Pancreas (tissue), 10 donors: ENCODE results near the gene OPN1SW. TPM values are rescaled to one million over a fixed set of nuclear protein-coding genes. Genes with fewer than 3 reads are reported as not detected.

Experiments used
- ATAC-seq, 4 donors: fragments of 200-7000 bp; cut with Tn5 transposase; one replicate each; pipeline versions ENCODE4 v1.8.0 to v1.9.1; 2020; ENCODE audit warnings: mild to moderate bottlenecking in 4 of 4, moderate library complexity in 4 of 4
- DNase-seq, 6 donors: peaks; one replicate each; pipeline ENCODE4 v3.0.0-alpha.2; 2020
- FAIRE-seq: peaks from 2 replicates; lab custom pipeline; 2012; peaks lifted over from hg19 to GRCh38; lab: Jason Lieb, UNC
- H3K27ac ChIP-seq, 4 donors: fragments of 200-600 bp; sonication (generic); 1 replicate in 3 of 4; 2 replicates in 1 of 4; pipeline versions ENCODE4 v1.5.0 to v1.8.0; 2020
- H3K27me3 ChIP-seq, 4 donors: fragments of 200-600 bp; one replicate each; pipeline ENCODE4 v1.8.0; 2021
- H3K36me3 ChIP-seq, 3 donors: fragments of 200-600 bp; sonication (generic) in 1 of 3; one replicate each; pipeline versions ENCODE4 v1.5.0 to v1.8.0; 2020 to 2021
- H3K4me1 ChIP-seq, 3 donors: fragments of 200-600 bp; one replicate each; pipeline ENCODE4 v1.8.0; 2021
- H3K4me3 ChIP-seq, 4 donors: fragments of 200-600 bp; sonication (generic) in 2 of 4; one replicate each; pipeline versions ENCODE4 v1.5.0 to v1.8.0; 2020 to 2021
- H3K9me3 ChIP-seq, 4 donors: fragments of 200-600 bp; one replicate each; pipeline ENCODE4 v1.8.0; 2021
- CTCF ChIP-seq, 4 donors: fragments of 200-600 bp; sonication (generic) in 3 of 4; IDR thresholded peaks; one replicate each; pipeline versions ENCODE4 v1.5.0 to v1.8.0; 2021; ENCODE audit warnings: antibody characterized with exemption in 4 of 4
- WGBS, 2 donors: extraction: QIAGEN DNeasy Blood & Tissue Kit; methylation state at CpG; one replicate each; pipeline ENCODE4 v1.1.7; 2013; 5-methylcytosine and 5-hydroxymethylcytosine counted together
- intact Hi-C, 3 donors: fragments of 100-400 bp; cut with DNase I; formaldehyde crosslinking; loops; one replicate each; pipeline versions ENCODE4 v1.11.1 to v1.14.2; 2022
- polyA plus RNA-seq, 2 donors: library from polyadenylated mRNA; stranded (reverse); fragments of 200-250 nt; gene quantifications; one replicate each; pipeline ENCODE4 v1.2.3, GENCODE V29; 2013
- total RNA-seq, 6 donors: library from RNA; stranded (reverse); fragmentation: NEBNext Ultra II Directional in 4 of 6; extraction: Animal tissue kit (Norgen Biotek cat#: 25700) in 4 of 6; gene quantifications; one replicate each; pipeline versions ENCODE4 v1.2.1 to v1.2.4, GENCODE V29; 2021 to 2023
- donor health status: healthy with polysubstance abuse.
- donor health status: DM: no; HTN: no; CAD: no; lungs with moderate emphysema.
- donor health status: DM: no; HTN: no; CAD: no.
- donor health status: control.
- donor health status: control.
- donor health status: Bipolar disorder and iron deficiency.
- donor health status: DM: yes; HTN: yes; CAD: no.
- donor health status: DM: no; HTN: no; CAD: no.
- donor health status: DM: no; HTN: no; CAD: no.
- donor health status: DM: yes; HTN: yes; CAD: no.

Gene OPN1SW
- total and polyA plus RNA-seq, 8 donors: not detected

- DNase-seq: peak; percentile 95 to 98 (median 96)
- H3K4me3 ChIP-seq: peak within 1 kb of the TSS; percentile 94 to 100 (median 98)
- ATAC-seq: peak; percentile 97 to 99 (median 99)
- WGBS, 2 donors: 0% methylated on average over 70 to 74 of the region's 74 CpGs
- H3K4me1 ChIP-seq: peaks cover 10 to 27% (median 12%) of the 10 kb centered on the region in 3 donors
- H3K27ac ChIP-seq: peak within 1 kb of the TSS; percentile 73 to 92 (median 86)
- FAIRE-seq: no peak
- H3K27me3 ChIP-seq: no peaks in the 10 kb centered on the region
- no peaks in the 10 kb centered on the region for H3K9me3 ChIP-seq
- no peaks in the 10 kb centered on the region for H3K36me3 ChIP-seq
- TF ChIP-seq CTCF (IDR thresholded peaks at IDR 0.05): no peak
- intact Hi-C loops: no loop called here
These were observed 36.3 kb downstream of the OPN1SW start, which contains the start of gene CALU for GRCh38 chr7:128739048-128739962. TSS of gene CALU (plus strand) at chr7:128739359. CDS start at chr7:128748584, 9,225 bp downstream.

- Histone ChIP-seq H3K36me3 (no peaks in the 10 kb centered on the region), H3K9me3 (no peaks in the 10 kb centered on the region), H3K27me3 (no peaks in the 10 kb centered on the region), H3K4me3 (peak overlapping the region; percentile 94 to 100 (median 98)), H3K4me1 (peaks cover 10 to 27% (median 12%) of the 10 kb centered on the region in 3 donors), H3K27ac (peak overlapping the region; percentile 73 to 92 (median 86))
- intact Hi-C loops: no loop called here
- TF ChIP-seq CTCF (IDR thresholded peaks at IDR 0.05): no peak
- ATAC-seq: peak; percentile 23 to 46 (median 29)
- no peak for FAIRE-seq
- 1 to 3% methylated on average over 8 of the region's 8 CpGs for WGBS, 2 donors
- DNase-seq: no peak
These were observed 37.0 kb downstream of the OPN1SW start for GRCh38 chr7:128738570-128739047.

- Histone ChIP-seq H3K9me3 (no peaks in the 10 kb centered on the region), H3K27ac (no peak overlapping the region), H3K4me1 (peaks cover 10 to 21% (median 12%) of the 10 kb centered on the region in 3 donors), H3K4me3 (no peak overlapping the region), H3K27me3 (no peaks in the 10 kb centered on the region), H3K36me3 (no peaks in the 10 kb centered on the region)
- DNase-seq (no peak), ATAC-seq (no peak), FAIRE-seq (no peak)
- TF ChIP-seq CTCF (IDR thresholded peaks at IDR 0.05): no peak
- WGBS, 2 donors: 37 to 43% methylated on average over 1 of the region's 1 CpG
- intact Hi-C loops: no loop called here
These were observed 37.7 kb downstream of the OPN1SW start for GRCh38 chr7:128737867-128738385.

GRCh38 chr7:128737441-128737840 lies 38.2 kb downstream of the OPN1SW start:
- WGBS, 2 donors: 84 to 91% methylated on average over 4 of the region's 4 CpGs
- Histone ChIP-seq H3K4me3 (no peak overlapping the region), H3K4me1 (peaks cover 10 to 21% (median 12%) of the 10 kb centered on the region in 3 donors), H3K9me3 (no peaks in the 10 kb centered on the region), H3K27me3 (no peaks in the 10 kb centered on the region), H3K27ac (no peak overlapping the region), H3K36me3 (no peaks in the 10 kb centered on the region)
- FAIRE-seq (no peak), DNase-seq (no peak), ATAC-seq (no peak)
- intact Hi-C loops: no loop called here
- TF ChIP-seq CTCF (IDR thresholded peaks at IDR 0.05): no peak
